ENCODE measurements around the gene ATP7A. TPM values are rescaled to one million over a fixed set of nuclear protein-coding genes. Genes with fewer than 3 reads are reported as not detected.
"Not testable (repeated sequence)": the region's sequence is repeated elsewhere in the genome, so short reads cannot be mapped to it uniquely, and the experiment has no call there.

The ATP7A gene
- total and polyA plus RNA-seq, 7 donors, result 0.46 to 10.5 (median 9.0) TPM

DNA sequence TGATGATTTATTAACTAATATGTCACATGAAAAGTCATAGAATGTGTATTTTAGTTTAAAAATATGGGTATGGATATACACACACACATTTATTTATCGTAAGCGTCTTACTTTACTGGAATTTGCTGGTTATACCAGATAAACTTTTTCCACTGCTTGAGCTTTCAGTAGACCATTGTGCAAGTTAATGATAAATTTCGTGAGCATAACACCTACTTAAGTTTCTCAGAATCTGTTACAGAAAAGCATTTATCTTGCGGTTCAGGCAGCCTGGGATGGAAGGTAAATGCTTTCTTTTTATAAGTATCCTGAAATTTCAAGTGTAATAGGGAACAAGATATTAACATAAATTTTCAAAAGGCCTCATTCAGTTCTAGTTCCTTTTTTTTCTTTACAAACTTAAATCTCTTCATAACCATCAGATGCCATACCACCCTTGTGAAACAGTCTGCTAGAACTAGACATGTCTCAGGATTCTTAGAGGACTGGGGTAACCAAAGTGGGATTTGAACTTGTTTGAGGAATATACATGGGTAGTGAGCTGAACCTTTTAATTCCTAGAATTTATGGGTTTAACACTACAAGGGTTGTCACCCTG lies 27.7 kb downstream of the ATP7A start:
- DNase-seq, result no peak
- intact Hi-C loops (cut with DNase I), result no loop called here
- TF ChIP-seq EP300 (IDR thresholded peaks at IDR 0.05), result no peak
- TF ChIP-seq POLR2A (IDR thresholded peaks at IDR 0.05), result no peak
- peaks cover 0 to 11% (median 0%) of the 10 kb centered on the region in 4 donors for H3K4me1 ChIP-seq
- H3K27ac ChIP-seq, result no peak overlapping the region
- H3K9me3 ChIP-seq, result no peaks in the 10 kb centered on the region
- no peak overlapping the region for H3K4me3 ChIP-seq
- H3K27me3 ChIP-seq, result no peaks in the 10 kb centered on the region
- H3K36me3 ChIP-seq, result no peaks in the 10 kb centered on the region
- 87 to 90% methylated on average over 4 of the region's 4 CpGs for WGBS, 2 donors

DNA sequence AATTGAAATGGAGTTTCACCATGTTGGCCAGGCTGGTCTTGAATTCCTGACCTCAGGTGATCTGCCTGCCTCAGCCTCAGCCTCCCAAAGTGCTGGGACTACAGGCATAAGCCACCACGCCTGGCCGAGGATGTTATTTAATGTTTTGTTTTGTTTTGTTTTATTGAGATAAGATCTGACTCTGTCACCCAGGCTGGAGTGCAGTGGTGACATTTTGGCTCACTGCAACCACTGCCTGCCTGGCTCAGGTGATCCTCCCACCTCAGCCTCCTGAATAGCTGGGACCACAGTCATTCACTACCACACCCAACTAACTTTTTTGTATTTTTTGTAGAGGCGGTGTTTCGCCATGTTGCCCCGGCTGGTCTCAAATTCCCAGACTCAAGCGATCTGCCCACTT lies 34.5 kb downstream of the ATP7A start:
- H3K27ac ChIP-seq; H3K4me1 ChIP-seq; H3K9me3 ChIP-seq; DNase-seq; H3K27me3 ChIP-seq; H3K4me3 ChIP-seq; H3K36me3 ChIP-seq; intact Hi-C loops (cut with DNase I): not testable (repeated sequence)
- WGBS, 2 donors, result 85 to 97% methylated on average over 6 of the region's 6 CpGs

- intact Hi-C loops (cut with DNase I), result no loop called here
- WGBS, 2 donors, result 92 to 95% methylated on average over 7 of the region's 7 CpGs
These were observed 35.5 kb downstream of the ATP7A start for GRCh38 chrX:77945910-77946545.

GRCh38 chrX:77946571-77946970 lies 36.1 kb downstream of the ATP7A start:
- Histone ChIP-seq H3K9me3 (no peaks in the 10 kb centered on the region), H3K27ac (no peak overlapping the region), H3K36me3 (no peaks in the 10 kb centered on the region), H3K27me3 (no peaks in the 10 kb centered on the region), H3K4me1 (peaks cover 0 to 8% (median 0%) of the 10 kb centered on the region in 4 donors), H3K4me3 (no peak overlapping the region)
- intact Hi-C loops (cut with DNase I), result no loop called here
- WGBS, 2 donors, result 91 to 96% methylated on average over 2 of the region's 2 CpGs
- no peak for DNase-seq
- no peak for TF ChIP-seq POLR2A (IDR thresholded peaks at IDR 0.05)
- TF ChIP-seq POLR2AphosphoS5 (IDR thresholded peaks at IDR 0.05), result no peak
- TF ChIP-seq EP300 (IDR thresholded peaks at IDR 0.05), result no peak
- TF ChIP-seq CTCF (IDR thresholded peaks at IDR 0.05), result no peak

More at GRCh38 chrX:77945910-77946545, 35.5 kb downstream of the ATP7A start:
- no peaks in the 10 kb centered on the region for H3K9me3 ChIP-seq
- no peaks in the 10 kb centered on the region for H3K36me3 ChIP-seq
- H3K27me3 ChIP-seq, result no peaks in the 10 kb centered on the region
- no peak overlapping the region for H3K4me3 ChIP-seq
- DNase-seq, result no peak
- no peak overlapping the region for H3K27ac ChIP-seq
- TF ChIP-seq EP300 (IDR thresholded peaks at IDR 0.05) (no peak), POLR2A (IDR thresholded peaks at IDR 0.05) (no peak), CTCF (IDR thresholded peaks at IDR 0.05) (no peak), POLR2AphosphoS5 (IDR thresholded peaks at IDR 0.05) (no peak)
- H3K4me1 ChIP-seq, result peaks cover 0 to 8% (median 0%) of the 10 kb centered on the region in 4 donors

- intact Hi-C loops (cut with DNase I), result no loop called here
- Histone ChIP-seq H3K4me3 (no peak overlapping the region), H3K4me1 (peaks cover 0 to 8% (median 0%) of the 10 kb centered on the region in 4 donors), H3K27me3 (no peaks in the 10 kb centered on the region), H3K36me3 (no peaks in the 10 kb centered on the region), H3K9me3 (no peaks in the 10 kb centered on the region), H3K27ac (no peak overlapping the region)
- no peak for DNase-seq
- WGBS, 2 donors, result 57 to 77% methylated on average over 2 of the region's 2 CpGs
- TF ChIP-seq POLR2A (IDR thresholded peaks at IDR 0.05) (no peak), EP300 (IDR thresholded peaks at IDR 0.05) (no peak), CTCF (IDR thresholded peaks at IDR 0.05) (no peak), POLR2AphosphoS5 (IDR thresholded peaks at IDR 0.05) (no peak)
These were observed 39.3 kb downstream of the ATP7A start for GRCh38 chrX:77949840-77950239.
